Smooth muscle cell (in vitro differentiated cells): ENCODE data around the gene CEACAM5. TPM values are rescaled to one million over a fixed set of nuclear protein-coding genes. Genes with fewer than 3 reads are reported as not detected.

Experiments used
- DNase-seq: peaks from one replicate; lab custom pipeline; 2025; ENCODE audit not compliant: unreplicated experiment; lab: John Stamatoyannopoulos, UW
- H2AFZ ChIP-seq: fragments of 200-600 bp; sonication (generic); 2 replicates; pipeline ENCODE4 v1.6.0; 2016; ENCODE audit warnings: antibody characterized with exemption, low read depth, mild to moderate bottlenecking
- H3F3A ChIP-seq: fragments of 200-600 bp; sonication (generic); 2 replicates; pipeline ENCODE4 v1.6.0; 2017; ENCODE audit warnings: antibody characterized with exemption, low read depth
- H3K27ac ChIP-seq: fragments of 200-600 bp; sonication (generic); 2 replicates; pipeline ENCODE4 v1.5.1; 2016; ENCODE audit warnings: low read depth, mild to moderate bottlenecking
- H3K27me3 ChIP-seq: fragments of 200-600 bp; sonication (generic); 2 replicates; pipeline ENCODE4 v1.6.1; 2016; ENCODE audit warnings: low read depth, mild to moderate bottlenecking
- H3K36me3 ChIP-seq: fragments of 200-600 bp; sonication (generic); 2 replicates; pipeline ENCODE4 v1.5.1; 2016; ENCODE audit warnings: low read depth
- H3K4me1 ChIP-seq: fragments of 200-600 bp; sonication (generic); 2 replicates; pipeline ENCODE4 v1.5.1; 2016; ENCODE audit warnings: low read depth
- H3K4me2 ChIP-seq: fragments of 200-600 bp; sonication (generic); 2 replicates; pipeline ENCODE4 v1.6.0; 2016; ENCODE audit warnings: mild to moderate bottlenecking
- H3K4me3 ChIP-seq: fragments of 200-600 bp; sonication (generic); 2 replicates; pipeline ENCODE4 v1.5.1; 2016; ENCODE audit warnings: mild to moderate bottlenecking
- H3K79me2 ChIP-seq: fragments of 200-600 bp; sonication (generic); 2 replicates; pipeline ENCODE4 v1.6.0; 2016; ENCODE audit warnings: low read depth, mild to moderate bottlenecking
- H3K9ac ChIP-seq: fragments of 200-600 bp; sonication (generic); 2 replicates; pipeline ENCODE4 v1.6.0; 2016; ENCODE audit warnings: low read depth
- H3K9me3 ChIP-seq: fragments of 200-600 bp; sonication (generic); replicated peaks from 2 replicates; pipeline ENCODE4 v1.5.1; 2016; ENCODE audit warnings: low read depth
- H4K20me1 ChIP-seq: fragments of 200-600 bp; sonication (generic); 2 replicates; pipeline ENCODE4 v1.6.0; 2016; ENCODE audit warnings: low read depth
- CTCF ChIP-seq: fragments of 200-600 bp; sonication (generic); IDR thresholded peaks from 2 replicates; pipeline ENCODE4 v1.5.1; 2017; ENCODE audit warnings: borderline replicate concordance, mild to moderate bottlenecking, antibody characterized with exemption; ENCODE audit not compliant: insufficient read depth, poor library complexity, severe bottlenecking
- WGBS: methylation state at CpG from one replicate; pipeline ENCODE4 v1.1.7; 2016; ENCODE audit warnings: low lambda C conversion rate; 5-methylcytosine and 5-hydroxymethylcytosine counted together
- polyA plus RNA-seq: library from polyadenylated mRNA; unstranded; fragments of >200 nt; fragmentation: Nextera tagmentation; extraction: Ambion mirVana; gene quantifications from 2 replicates; pipeline ENCODE4 v1.2.1, GENCODE V29; 2016
- total RNA-seq: library from RNA; depleted of rRNA; stranded (reverse); fragments of >200 nt; gene quantifications from 2 replicates; pipeline ENCODE4 v1.2.3, GENCODE V29; 2014

The CEACAM5 gene
- total and polyA plus RNA-seq, 2 experiments from 2014 or later: not detected

DNA sequence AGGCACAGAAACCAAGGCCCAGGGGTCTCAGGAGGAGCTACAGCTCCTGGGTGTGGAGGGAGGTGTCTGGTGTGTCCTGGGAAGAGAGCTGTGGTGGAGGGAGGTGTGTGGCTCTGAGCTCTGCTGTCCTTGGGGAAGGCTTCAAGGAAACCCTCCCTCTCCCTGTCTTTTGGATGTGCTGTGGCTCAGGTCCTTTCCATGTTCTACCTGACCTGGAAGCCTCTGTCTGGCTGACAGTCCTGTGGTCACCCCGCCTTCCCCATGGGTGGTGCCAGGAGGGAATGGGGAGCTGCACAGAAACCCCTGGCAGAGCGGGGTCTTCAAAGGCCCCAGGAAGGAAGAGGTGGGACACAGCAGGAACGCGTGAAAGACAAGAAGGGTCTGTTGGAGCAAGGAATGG is 19.7 kb upstream of the CEACAM5 start:
- 62% methylated on average over 4 of the region's 4 CpGs for WGBS
- no peak for TF ChIP-seq CTCF
- Histone ChIP-seq H3F3A (no peaks in the 10 kb centered on the region), H3K4me1 (no peaks in the 10 kb centered on the region), H4K20me1 (no peaks in the 10 kb centered on the region), H3K4me3 (no peak overlapping the region), H2AFZ (no peak overlapping the region), H3K79me2 (no peaks in the 10 kb centered on the region), H3K36me3 (no peaks in the 10 kb centered on the region), H3K9me3 (peaks cover 2% of the 10 kb centered on the region), H3K4me2 (no peak overlapping the region), H3K27me3 (no peaks in the 10 kb centered on the region), H3K9ac (no peak overlapping the region), H3K27ac (no peak overlapping the region)
- no peak for DNase-seq

- 69% methylated on average over 4 of the region's 4 CpGs for WGBS
- Histone ChIP-seq H3K9me3 (peaks cover 2% of the 10 kb centered on the region), H4K20me1 (no peaks in the 10 kb centered on the region), H3K9ac (no peak overlapping the region), H3K36me3 (no peaks in the 10 kb centered on the region), H3F3A (no peaks in the 10 kb centered on the region), H3K4me2 (no peak overlapping the region), H3K4me1 (no peaks in the 10 kb centered on the region), H3K27me3 (no peaks in the 10 kb centered on the region), H3K27ac (no peak overlapping the region), H3K4me3 (no peak overlapping the region), H3K79me2 (no peaks in the 10 kb centered on the region), H2AFZ (no peak overlapping the region)
- no peak for DNase-seq
- TF ChIP-seq CTCF: no peak
Observed at GRCh38 chr19:41689993-41690800, 18.2 kb upstream of the CEACAM5 start.

DNA sequence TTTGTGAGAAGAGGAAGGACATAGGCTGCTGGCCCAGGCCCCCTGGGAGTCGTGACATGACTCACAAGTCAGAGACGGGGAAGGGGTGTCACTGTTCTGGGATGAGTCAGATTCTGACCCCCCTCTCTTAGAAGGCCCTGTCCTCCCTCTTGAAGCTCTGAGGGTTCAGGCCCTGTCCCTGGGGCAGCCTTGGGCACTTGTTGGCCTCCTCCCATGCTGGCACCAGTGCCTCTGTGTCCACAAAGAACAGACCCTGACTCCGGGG is 17.7 kb upstream of the CEACAM5 start:
- Histone ChIP-seq H3K27ac (no peak overlapping the region), H3F3A (no peaks in the 10 kb centered on the region), H3K9me3 (peaks cover 2% of the 10 kb centered on the region), H3K36me3 (no peaks in the 10 kb centered on the region), H3K4me1 (no peaks in the 10 kb centered on the region), H3K9ac (no peak overlapping the region), H2AFZ (no peak overlapping the region), H3K79me2 (no peaks in the 10 kb centered on the region), H3K4me3 (no peak overlapping the region), H4K20me1 (no peaks in the 10 kb centered on the region), H3K4me2 (no peak overlapping the region), H3K27me3 (no peaks in the 10 kb centered on the region)
- DNase-seq: no peak
- TF ChIP-seq CTCF: no peak
- WGBS: 81% methylated on average over 3 of the region's 3 CpGs
